SK-N-SH (cell line): ENCODE results near the gene KCNQ5. TPM values are rescaled to one million over a fixed set of nuclear protein-coding genes. Genes with fewer than 3 reads are reported as not detected.
A peak's percentile ranks its signal among the peaks of the same experiment; 100 is the strongest.

ENCODE experiments used
- CTCF ChIA-PET: fragments of 300-600, 350-600 bp; formaldehyde crosslinking; extraction: SDS; loops from one replicate; lab custom pipeline; 2021; lab: Yijun Ruan, JAX
- POLR2A ChIA-PET: fragments of 350-600 bp; sonication (Branson Sonifier 250); formaldehyde crosslinking; extraction: SDS; loops from one replicate; lab custom pipeline; 2020; ENCODE audit warnings: antibody characterized with exemption, inconsistent platforms; lab: Yijun Ruan, JAX
- DNase-seq: peaks from one replicate; pipeline ENCODE4 v3.0.0; 2012
- H2AFZ ChIP-seq: fragments of 200-600 bp; sonication (generic); 2 replicates; pipeline ENCODE4 v1.8.1; 2016; ENCODE audit warnings: antibody characterized with exemption, mild to moderate bottlenecking, low read depth
- H3F3A ChIP-seq: fragments of 200-600 bp; sonication (generic); replicated peaks from 2 replicates; pipeline ENCODE3; 2016; ENCODE audit warnings: antibody characterized with exemption, mild to moderate bottlenecking; ENCODE audit not compliant: insufficient read depth
- H3K27ac ChIP-seq, 2 experiments: fragments of 200-500 bp in 1 of 2; fragments of 200-600 bp in 1 of 2; sonication (Bioruptor generic) in 1 of 2; sonication (generic), shearing (Covaris generic) in 1 of 2; 2 replicates each; pipeline versions ENCODE4 v1.5.1 to v1.6.1; 2014 to 2016; ENCODE audit warnings: low read depth in 2 of 2, inconsistent platforms in 1 of 2, low read length in 1 of 2, mild to moderate bottlenecking in 1 of 2, mixed read lengths in 1 of 2
- H3K27me3 ChIP-seq: fragments of 200-600 bp; sonication (generic), shearing (Covaris generic); 2 replicates; pipeline ENCODE4 v1.6.1; 2016; ENCODE audit warnings: mixed run types; ENCODE audit not compliant: insufficient read depth
- H3K36me3 ChIP-seq, 2 experiments: fragments of 200-500 bp in 1 of 2; fragments of 200-600 bp in 1 of 2; sonication (Bioruptor generic) in 1 of 2; sonication (generic) in 1 of 2; replicated peaks in 1 of 2; 2 replicates each; pipeline versions ENCODE3 to v1.5.1; 2014 to 2016; ENCODE audit warnings: low read length in 1 of 2, mild to moderate bottlenecking in 1 of 2; ENCODE audit not compliant: insufficient read depth in 2 of 2, control insufficient read depth in 1 of 2
- H3K4me1 ChIP-seq, 2 experiments: fragments of 200-500 bp in 1 of 2; fragments of 200-600 bp in 1 of 2; sonication (Bioruptor generic) in 1 of 2; sonication (generic), shearing (Covaris generic) in 1 of 2; 2 replicates each; pipeline versions ENCODE4 v1.5.1 to v1.6.1; 2014 to 2016; ENCODE audit warnings: low read depth in 1 of 2, low read length in 1 of 2, mixed run types in 1 of 2; ENCODE audit not compliant: insufficient read depth in 2 of 2, control insufficient read depth in 1 of 2
- H3K4me2 ChIP-seq: fragments of 200-600 bp; sonication (generic), shearing (Covaris generic); 2 replicates; pipeline ENCODE4 v1.6.1; 2017; ENCODE audit warnings: mixed run types
- H3K4me3 ChIP-seq, 2 experiments: fragments of 200-500 bp in 1 of 2; fragments of 200-600 bp in 1 of 2; sonication (Bioruptor generic) in 1 of 2; sonication (generic), shearing (Covaris generic) in 1 of 2; 2 replicates each; pipeline versions ENCODE4 v1.5.1 to v1.8.1; 2014 to 2016; ENCODE audit warnings: low read depth in 2 of 2, inconsistent platforms in 1 of 2, low read length in 1 of 2, mild to moderate bottlenecking in 1 of 2, mixed read lengths in 1 of 2, moderate library complexity in 1 of 2
- H3K79me2 ChIP-seq: fragments of 200-600 bp; sonication (generic); 2 replicates; pipeline ENCODE4 v1.8.1; 2017; ENCODE audit warnings: mild to moderate bottlenecking; ENCODE audit not compliant: insufficient read depth
- H3K9ac ChIP-seq: fragments of 200-600 bp; sonication (generic); 2 replicates; pipeline ENCODE4 v1.6.1; 2017; ENCODE audit warnings: mixed run types
- H3K9me2 ChIP-seq: fragments of 200-600 bp; sonication (generic); 2 replicates; pipeline ENCODE4 v1.6.1; 2017; ENCODE audit warnings: mixed run types
- H3K9me3 ChIP-seq: fragments of 200-600 bp; sonication (generic); 2 replicates; pipeline ENCODE4 v1.6.1; 2017; ENCODE audit warnings: mixed run types, mild to moderate bottlenecking, moderate library complexity
- H4K20me1 ChIP-seq: fragments of 200-600 bp; sonication (generic); 2 replicates; pipeline ENCODE4 v1.6.1; 2017; ENCODE audit warnings: mild to moderate bottlenecking, mixed run types; ENCODE audit not compliant: insufficient read depth
- CHD2 ChIP-seq: fragments of 150-350 bp; IDR thresholded peaks from 2 replicates; pipeline ENCODE4 v1.6.1; 2018; ENCODE audit warnings: low read length; ENCODE audit not compliant: partially characterized antibody
- EP300 ChIP-seq, 2 experiments: IDR thresholded peaks; 2 replicates each; pipeline versions ENCODE4 v1.4.0 to v1.6.1; 2012; ENCODE audit warnings: borderline replicate concordance in 1 of 2, low read depth in 1 of 2, low read length in 1 of 2
- FOSL2 ChIP-seq: IDR thresholded peaks from 2 replicates; pipeline ENCODE4 v1.4.0; 2012; ENCODE audit warnings: low read depth, mild to moderate bottlenecking, moderate library complexity, borderline replicate concordance
- FOXJ3 ChIP-seq: sonication (generic); formaldehyde crosslinking; IDR thresholded peaks from 2 replicates; pipeline ENCODE4 v1.5.1; 2020; ENCODE audit warnings: mild to moderate bottlenecking, missing genetic modification reagents
- FOXM1 ChIP-seq: IDR thresholded peaks from 2 replicates; pipeline ENCODE4 v1.4.0; 2012; ENCODE audit warnings: low read depth, mild to moderate bottlenecking
- MEF2A ChIP-seq: IDR thresholded peaks from 2 replicates; pipeline ENCODE4 v1.4.0; 2012; ENCODE audit warnings: low read depth, borderline replicate concordance
- NFIC ChIP-seq: IDR thresholded peaks from 2 replicates; pipeline ENCODE4 v1.4.0; 2012; ENCODE audit warnings: borderline replicate concordance
- POLR2AphosphoS5 ChIP-seq: IDR thresholded peaks from 2 replicates; pipeline ENCODE4 v1.6.1; 2012; ENCODE audit warnings: low read depth, low read length
- RAD21 ChIP-seq: IDR thresholded peaks from 2 replicates; pipeline ENCODE4 v1.6.1; 2012; ENCODE audit warnings: mild to moderate bottlenecking, low read length
- RCOR1 ChIP-seq: fragments of 150-350 bp; IDR thresholded peaks from 2 replicates; pipeline ENCODE4 v1.6.1; 2017; ENCODE audit warnings: antibody characterized with exemption, low read length
- SMC3 ChIP-seq: IDR thresholded peaks from 2 replicates; pipeline ENCODE4 v1.6.1; 2012; ENCODE audit warnings: low read depth, low read length, improper control_type of control experiment
- TAF1 ChIP-seq: IDR thresholded peaks from 2 replicates; pipeline ENCODE4 v1.6.1; 2012; ENCODE audit warnings: low read depth, mild to moderate bottlenecking, low read length, moderate library complexity, borderline replicate concordance
- TEAD4 ChIP-seq: IDR thresholded peaks from 2 replicates; pipeline ENCODE4 v1.4.0; 2012; ENCODE audit warnings: mild to moderate bottlenecking, borderline replicate concordance; ENCODE audit not compliant: insufficient read depth
- YY1 ChIP-seq: IDR thresholded peaks from 2 replicates; pipeline ENCODE4 v1.4.0; 2012; ENCODE audit warnings: low read depth, mild to moderate bottlenecking
- WGBS: methylation state at CpG from one replicate; pipeline ENCODE4 v1.1.6; 2017; ENCODE audit warnings: low lambda C conversion rate; 5-methylcytosine and 5-hydroxymethylcytosine counted together
- polyA plus RNA-seq, 3 experiments: library from polyadenylated mRNA; depleted of rRNA; stranded (reverse); fragments of >200 nt; gene quantifications; 2 replicates each; pipeline ENCODE4 v1.2.3, GENCODE V29; 2012
- TF ChIP-seq, protein P1 (sequence below): IDR thresholded peaks from 2 replicates; pipeline ENCODE4 v1.4.0; 2012; ENCODE audit warnings: low read depth
- TF ChIP-seq, protein P2 (sequence below): IDR thresholded peaks from 2 replicates; pipeline ENCODE4; 2012
- TF ChIP-seq, protein P3 (sequence below): fragments of 200-600 bp; sonication (generic); IDR thresholded peaks from 2 replicates; pipeline ENCODE4 v1.6.1; 2017; ENCODE audit warnings: antibody characterized with exemption, mild to moderate bottlenecking, moderate library complexity
- TF ChIP-seq, protein P4 (sequence below): fragments of 150-350 bp; IDR thresholded peaks from 2 replicates; pipeline ENCODE4 v1.6.1; 2016; ENCODE audit warnings: mild to moderate bottlenecking, low read depth, low read length

Gene KCNQ5
- polyA plus RNA-seq, 1 of the 3 experiments (the other 2 are of a cell fraction), result 3.2 TPM

DNA sequence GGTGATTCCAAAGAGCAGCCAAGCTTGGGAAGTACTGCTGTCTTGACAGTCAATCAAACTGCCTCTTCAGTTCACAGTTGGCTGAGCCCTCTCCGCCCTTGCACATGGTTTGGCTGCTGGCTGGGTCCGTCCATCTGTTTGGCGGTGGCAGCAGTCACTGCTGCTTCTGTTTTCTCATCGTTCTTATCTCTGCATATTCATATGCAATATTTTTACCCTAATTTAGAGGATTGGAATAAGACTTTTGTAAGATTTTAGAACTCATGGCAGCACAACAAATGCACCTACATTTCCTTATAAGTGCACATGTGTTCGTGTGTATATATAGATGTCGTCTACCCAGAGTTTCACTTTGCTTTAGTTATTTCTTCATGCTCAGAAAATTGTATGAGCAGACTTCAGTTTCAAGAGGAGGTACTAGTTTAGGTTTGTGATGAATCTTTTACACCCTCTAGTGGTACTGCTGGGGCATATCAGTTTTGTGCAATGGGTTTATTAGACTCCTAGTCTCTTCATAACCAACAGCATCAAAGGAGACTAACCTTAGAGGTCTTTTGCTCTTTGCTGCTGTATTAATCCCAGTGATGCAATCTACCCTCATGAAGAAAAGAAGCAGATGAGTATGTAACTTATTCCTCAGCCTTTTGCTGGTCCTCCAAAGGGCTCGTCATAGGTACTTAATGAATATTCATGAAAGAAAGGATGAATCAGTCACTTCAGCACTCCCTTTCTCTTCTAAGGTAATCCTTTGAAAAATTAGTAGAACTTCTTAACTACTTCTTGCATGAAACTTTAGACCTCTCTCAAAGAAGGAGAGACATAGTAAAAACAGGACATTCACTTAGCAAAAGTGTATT is 559.1 kb downstream of the KCNQ5 start:
- no peaks in the 10 kb centered on the region for H3K27me3 ChIP-seq
- ChIA-PET POLR2A (no interaction called here), CTCF (interaction anchor here (0.6 to 2.1 kb wide), 9 partner anchors 29 to 949 kb away, joined by 3 to 11 read pairs (median 4); no protein-coding TSS in a partner anchor)
- H3F3A ChIP-seq, result no peaks in the 10 kb centered on the region
- no peaks in the 10 kb centered on the region for H3K9me2 ChIP-seq
- DNase-seq, result peak; percentile 56
- H3K27ac ChIP-seq, result peak overlapping the region; percentile 4 to 28; a peak in 1 of 4 replicates
- peak overlapping the region; percentile 37 to 58 for H3K4me3 ChIP-seq
- H3K9ac ChIP-seq, result peak overlapping the region; percentile 22; the same call in 1 of the 2 replicates
- H4K20me1 ChIP-seq, result no peaks in the 10 kb centered on the region
- H3K4me1 ChIP-seq, result peaks cover 2 to 4% of the 10 kb centered on the region in 2 experiments; a peak in 2 of 4 replicates
- 24% methylated on average over 7 of the region's 7 CpGs for whole genome bisulfite sequencing
- TF ChIP-seq MEF2A (no peak), TAF1 (no peak), TEAD4 (no peak), EP300 (IDR thresholded peaks at IDR 0.05; ENCODE audit: borderline replicate concordance in 1 of 2, low read depth in 1 of 2, low read length in 1 of 2) (no peak), SMC3 (peak; percentile 90), RCOR1 (no peak), FOXM1 (no peak), CHD2 (no peak), YY1 (no peak), POLR2AphosphoS5 (no peak), FOSL2 (no peak), RAD21 (peak; percentile 93), FOXJ3 (no peak), NFIC (no peak)
- TF ChIP-seq, protein P1, sequence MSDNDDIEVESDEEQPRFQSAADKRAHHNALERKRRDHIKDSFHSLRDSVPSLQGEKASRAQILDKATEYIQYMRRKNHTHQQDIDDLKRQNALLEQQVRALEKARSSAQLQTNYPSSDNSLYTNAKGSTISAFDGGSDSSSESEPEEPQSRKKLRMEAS, result no peak
- TF ChIP-seq, protein P2, sequence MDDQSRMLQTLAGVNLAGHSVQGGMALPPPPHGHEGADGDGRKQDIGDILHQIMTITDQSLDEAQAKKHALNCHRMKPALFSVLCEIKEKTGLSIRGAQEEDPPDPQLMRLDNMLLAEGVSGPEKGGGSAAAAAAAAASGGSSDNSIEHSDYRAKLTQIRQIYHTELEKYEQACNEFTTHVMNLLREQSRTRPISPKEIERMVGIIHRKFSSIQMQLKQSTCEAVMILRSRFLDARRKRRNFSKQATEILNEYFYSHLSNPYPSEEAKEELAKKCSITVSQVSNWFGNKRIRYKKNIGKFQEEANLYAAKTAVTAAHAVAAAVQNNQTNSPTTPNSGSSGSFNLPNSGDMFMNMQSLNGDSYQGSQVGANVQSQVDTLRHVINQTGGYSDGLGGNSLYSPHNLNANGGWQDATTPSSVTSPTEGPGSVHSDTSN, result no peak; the same call in none of the 2 replicates
- TF ChIP-seq, protein P3, sequence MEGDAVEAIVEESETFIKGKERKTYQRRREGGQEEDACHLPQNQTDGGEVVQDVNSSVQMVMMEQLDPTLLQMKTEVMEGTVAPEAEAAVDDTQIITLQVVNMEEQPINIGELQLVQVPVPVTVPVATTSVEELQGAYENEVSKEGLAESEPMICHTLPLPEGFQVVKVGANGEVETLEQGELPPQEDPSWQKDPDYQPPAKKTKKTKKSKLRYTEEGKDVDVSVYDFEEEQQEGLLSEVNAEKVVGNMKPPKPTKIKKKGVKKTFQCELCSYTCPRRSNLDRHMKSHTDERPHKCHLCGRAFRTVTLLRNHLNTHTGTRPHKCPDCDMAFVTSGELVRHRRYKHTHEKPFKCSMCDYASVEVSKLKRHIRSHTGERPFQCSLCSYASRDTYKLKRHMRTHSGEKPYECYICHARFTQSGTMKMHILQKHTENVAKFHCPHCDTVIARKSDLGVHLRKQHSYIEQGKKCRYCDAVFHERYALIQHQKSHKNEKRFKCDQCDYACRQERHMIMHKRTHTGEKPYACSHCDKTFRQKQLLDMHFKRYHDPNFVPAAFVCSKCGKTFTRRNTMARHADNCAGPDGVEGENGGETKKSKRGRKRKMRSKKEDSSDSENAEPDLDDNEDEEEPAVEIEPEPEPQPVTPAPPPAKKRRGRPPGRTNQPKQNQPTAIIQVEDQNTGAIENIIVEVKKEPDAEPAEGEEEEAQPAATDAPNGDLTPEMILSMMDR, result peak; percentile 92
- TF ChIP-seq, protein P4, sequence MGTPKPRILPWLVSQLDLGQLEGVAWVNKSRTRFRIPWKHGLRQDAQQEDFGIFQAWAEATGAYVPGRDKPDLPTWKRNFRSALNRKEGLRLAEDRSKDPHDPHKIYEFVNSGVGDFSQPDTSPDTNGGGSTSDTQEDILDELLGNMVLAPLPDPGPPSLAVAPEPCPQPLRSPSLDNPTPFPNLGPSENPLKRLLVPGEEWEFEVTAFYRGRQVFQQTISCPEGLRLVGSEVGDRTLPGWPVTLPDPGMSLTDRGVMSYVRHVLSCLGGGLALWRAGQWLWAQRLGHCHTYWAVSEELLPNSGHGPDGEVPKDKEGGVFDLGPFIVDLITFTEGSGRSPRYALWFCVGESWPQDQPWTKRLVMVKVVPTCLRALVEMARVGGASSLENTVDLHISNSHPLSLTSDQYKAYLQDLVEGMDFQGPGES, result no peak
- no peaks in the 10 kb centered on the region for H3K36me3 ChIP-seq
- no peaks in the 10 kb centered on the region for H3K79me2 ChIP-seq
- peak overlapping the region; percentile 75 for H3K4me2 ChIP-seq
- H3K9me3 ChIP-seq, result no peaks in the 10 kb centered on the region
- peak overlapping the region; percentile 69; the same call in 1 of the 2 replicates for H2AFZ ChIP-seq
